Naive thymus-derived CD8-positive, alpha-beta T cell (primary cell): ENCODE measurements around the gene CGREF1. TPM values are rescaled to one million over a fixed set of nuclear protein-coding genes. Genes with fewer than 3 reads are reported as not detected.

ENCODE experiments used
- ATAC-seq, 2 donors: fragments of 150-1000 bp; cut with Tn5 transposase in 1 of 2; sonication (Bioruptor Pico), chemical (Tn5 transposase) in 1 of 2; 1 replicate in 1 of 2; 2 replicates in 1 of 2; pipeline ENCODE4 v1.10.0; 2021; ENCODE audit warnings: mild to moderate bottlenecking in 2 of 2, moderate library complexity in 2 of 2
- POLR2A ChIA-PET: fragments of 350-600 bp; sonication (Branson Sonifier 250); formaldehyde crosslinking; loops from one replicate; lab custom pipeline; 2021; ENCODE audit warnings: antibody characterized with exemption; lab: Charles Lee
- DNase-seq, 10 donors: peaks; one replicate each; pipeline versions ENCODE4 v3.0.0 to v3.0.0-alpha.2; 2020 to 2022
- H3K27ac Mint-ChIP-seq, 10 donors: one replicate each; pipeline ENCODE4 v1.8.0; 2020 to 2022; ENCODE audit warnings: mild to moderate bottlenecking in 10 of 10, mixed read lengths in 10 of 10, moderate library complexity in 4 of 10, inconsistent platforms in 1 of 10
- H3K27me3 Mint-ChIP-seq, 5 donors: one replicate each; pipeline ENCODE4 v1.8.0; 2021 to 2022; ENCODE audit warnings: mixed read lengths in 5 of 5
- H3K36me3 Mint-ChIP-seq, 3 donors: one replicate each; pipeline ENCODE4 v1.8.0; 2020 to 2022; ENCODE audit warnings: mixed read lengths in 3 of 3, mild to moderate bottlenecking in 2 of 3, inconsistent platforms in 1 of 3
- H3K4me1 Mint-ChIP-seq, 4 donors: one replicate each; pipeline ENCODE4 v1.8.0; 2021 to 2022; ENCODE audit warnings: mixed read lengths in 4 of 4
- H3K4me3 Mint-ChIP-seq, 10 donors: one replicate each; pipeline ENCODE4 v1.8.0; 2020 to 2022; ENCODE audit warnings: mild to moderate bottlenecking in 10 of 10, mixed read lengths in 10 of 10, moderate library complexity in 6 of 10, inconsistent platforms in 1 of 10
- H3K9me3 Mint-ChIP-seq, 9 donors: one replicate each; pipeline ENCODE4 v1.8.0; 2020 to 2022; ENCODE audit warnings: mixed read lengths in 9 of 9, mild to moderate bottlenecking in 3 of 9, inconsistent platforms in 1 of 9, moderate library complexity in 1 of 9
- polyA plus RNA-seq, 3 donors: library from polyadenylated mRNA; unstranded; fragments of 300-500 nt; fragmentation: Illumina TruSeq; gene quantifications; one replicate each; pipeline ENCODE4 v1.2.3, GENCODE V29; 2021
- total RNA-seq, 8 experiments: library from RNA in 2 of 8; stranded (reverse) in 2 of 8; gene quantifications; one replicate each; pipeline ENCODE4 v1.2.3 and lab custom pipeline; 2021 to 2026

Gene CGREF1
- total and polyA plus RNA-seq, 5 experiments from 2014 or later = 0.22 to 0.69 (median 0.40) TPM

- Mint-ChIP-seq H3K36me3 (no peaks in the 10 kb centered on the region), H3K27ac (peak overlapping the region in 4 of 10 donors; percentile 53 to 89 (median 64)), H3K27me3 (no peaks in the 10 kb centered on the region), H3K4me3 (peak overlapping the region in 5 of 10 donors; percentile 11 to 61 (median 39)), H3K9me3 (no peaks in the 10 kb centered on the region), H3K4me1 (peaks cover 17 to 44% (median 31%) of the 10 kb centered on the region in 4 donors)
- no peak for ATAC-seq
- POLR2A ChIA-PET = interaction anchor here (0.9 to 12.2 kb wide), 4 partner anchors 13 to 1052 kb away, joined by 3 to 197 read pairs (median 66); partner anchors contain the start of genes AGBL5, ATRAID, OST4 and SLC5A6
- peak in 1 of 10 donors; percentile 60 for DNase-seq
Observed at GRCh38 chr2:27083410-27084296, 35.3 kb downstream of the CGREF1 start.

GRCh38 chr2:27082773-27083409 is 36.0 kb downstream of the CGREF1 start:
- no peaks in the 10 kb centered on the region for H3K36me3 Mint-ChIP-seq
- POLR2A ChIA-PET = interaction anchor here (0.6 to 12.2 kb wide), 5 partner anchors 13 to 1917 kb away, joined by 3 to 197 read pairs (median 4); partner anchors contain the start of genes AGBL5, OST4 and PREB
- DNase-seq (peak in 1 of 10 donors; percentile 61), ATAC-seq (no peak)
- peaks cover 0 to under 1% (median 0%) of the 10 kb centered on the region in 5 donors for H3K27me3 Mint-ChIP-seq
- H3K9me3 Mint-ChIP-seq = no peaks in the 10 kb centered on the region
- no peak overlapping the region for H3K27ac Mint-ChIP-seq
- peaks cover 17 to 44% (median 31%) of the 10 kb centered on the region in 4 donors for H3K4me1 Mint-ChIP-seq
- H3K4me3 Mint-ChIP-seq = peak overlapping the region in 2 of 10 donors; percentile 32 to 39

DNA sequence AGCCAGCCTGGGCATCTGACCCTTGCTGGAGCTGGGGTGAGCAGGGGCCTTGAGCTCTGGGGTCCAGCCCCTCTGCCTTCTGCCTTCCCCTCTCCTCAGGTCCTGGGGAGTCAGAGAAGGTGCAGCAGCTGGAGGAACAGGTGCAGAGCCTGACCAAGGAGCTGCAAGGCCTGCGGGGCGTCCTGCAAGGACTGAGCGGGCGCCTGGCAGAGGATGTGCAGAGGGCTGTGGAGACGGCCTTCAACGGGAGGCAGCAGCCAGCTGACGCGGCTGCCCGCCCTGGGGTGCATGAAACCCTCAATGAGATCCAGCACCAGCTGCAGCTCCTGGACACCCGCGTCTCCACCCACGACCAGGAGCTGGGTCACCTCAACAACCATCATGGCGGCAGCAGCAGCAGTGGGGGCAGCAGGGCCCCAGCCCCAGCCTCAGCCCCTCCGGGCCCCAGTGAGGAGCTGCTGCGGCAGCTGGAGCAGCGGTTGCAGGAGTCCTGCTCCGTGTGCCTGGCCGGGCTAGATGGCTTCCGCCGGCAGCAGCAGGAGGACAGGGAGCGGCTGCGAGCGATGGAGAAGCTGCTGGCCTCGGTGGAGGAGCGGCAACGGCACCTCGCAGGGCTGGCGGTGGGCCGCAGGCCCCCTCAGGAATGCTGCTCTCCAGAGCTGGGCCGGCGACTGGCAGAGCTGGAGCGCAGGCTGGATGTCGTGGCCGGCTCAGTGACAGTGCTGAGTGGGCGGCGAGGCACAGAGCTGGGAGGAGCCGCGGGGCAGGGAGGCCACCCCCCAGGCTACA is 36.8 kb downstream of the CGREF1 start:
- peak overlapping the region in 2 of 10 donors; percentile 78 to 88 for H3K4me3 Mint-ChIP-seq

GRCh38 chr2:27080603-27080936 is 38.4 kb downstream of the CGREF1 start:
- Mint-ChIP-seq H3K27me3 (peaks cover 0 to 1% (median 0%) of the 10 kb centered on the region in 5 donors), H3K27ac (peak overlapping the region in 8 of 10 donors; percentile 92 to 99 (median 98)), H3K36me3 (no peaks in the 10 kb centered on the region), H3K4me1 (peaks cover 20 to 36% (median 33%) of the 10 kb centered on the region in 4 donors), H3K4me3 (peak overlapping the region in 5 of 10 donors; percentile 22 to 89 (median 78)), H3K9me3 (no peaks in the 10 kb centered on the region)
- POLR2A ChIA-PET = interaction anchor here (1.1 to 12.2 kb wide), 3 partner anchors 10 to 28 kb away, joined by 6 to 197 read pairs (median 129); partner anchors contain the start of genes AGBL5 and OST4
- ATAC-seq (no peak), DNase-seq (no peak)

More for the DNA sequence above, 36.8 kb downstream of the CGREF1 start:
- Mint-ChIP-seq H3K36me3 (no peaks in the 10 kb centered on the region), H3K9me3 (no peaks in the 10 kb centered on the region), H3K27me3 (peaks cover 0 to 1% (median 0%) of the 10 kb centered on the region in 5 donors), H3K4me1 (peaks cover 15 to 36% (median 24%) of the 10 kb centered on the region in 4 donors), H3K27ac (peak overlapping the region in 9 of 10 donors; percentile 92 to 99 (median 98))
- DNase-seq (no peak), ATAC-seq (no peak)
- POLR2A ChIA-PET = interaction anchor here (0.5 to 12.2 kb wide), 6 partner anchors 12 to 1918 kb away, joined by 3 to 197 read pairs (median 4); partner anchors contain the start of genes AGBL5, ATRAID, OST4 and PREB

GRCh38 chr2:27080140-27080469 is 38.8 kb downstream of the CGREF1 start:
- ATAC-seq (no peak), DNase-seq (no peak)
- Mint-ChIP-seq H3K4me1 (peaks cover 21 to 36% (median 34%) of the 10 kb centered on the region in 4 donors), H3K36me3 (no peaks in the 10 kb centered on the region), H3K27ac (peak overlapping the region in 2 of 10 donors; percentile 13 to 95), H3K4me3 (peak overlapping the region in 4 of 10 donors; percentile 41 to 66 (median 56)), H3K27me3 (peaks cover 0 to 1% (median 0%) of the 10 kb centered on the region in 5 donors), H3K9me3 (no peaks in the 10 kb centered on the region)
- POLR2A ChIA-PET = interaction anchor here (9.5 to 12.2 kb wide), 2 partner anchors 10 to 27 kb away, joined by 129 to 197 read pairs; partner anchors contain the start of genes AGBL5 and OST4

- DNase-seq = peak in 1 of 10 donors; percentile 15
- Mint-ChIP-seq H3K4me1 (peaks cover 26 to 39% (median 39%) of the 10 kb centered on the region in 4 donors), H3K36me3 (no peaks in the 10 kb centered on the region), H3K27me3 (peaks cover 0 to 1% (median 0%) of the 10 kb centered on the region in 5 donors), H3K27ac (peak overlapping the region in 1 of 10 donors; percentile 13), H3K9me3 (no peaks in the 10 kb centered on the region), H3K4me3 (peak overlapping the region in 1 of 10 donors; percentile 41)
- POLR2A ChIA-PET = interaction anchor here (9.5 to 12.2 kb wide), 2 partner anchors 9 to 27 kb away, joined by 129 to 197 read pairs; partner anchors contain the start of genes AGBL5 and OST4
- ATAC-seq = no peak
Observed at GRCh38 chr2:27079233-27080139, 39.4 kb downstream of the CGREF1 start.

DNA sequence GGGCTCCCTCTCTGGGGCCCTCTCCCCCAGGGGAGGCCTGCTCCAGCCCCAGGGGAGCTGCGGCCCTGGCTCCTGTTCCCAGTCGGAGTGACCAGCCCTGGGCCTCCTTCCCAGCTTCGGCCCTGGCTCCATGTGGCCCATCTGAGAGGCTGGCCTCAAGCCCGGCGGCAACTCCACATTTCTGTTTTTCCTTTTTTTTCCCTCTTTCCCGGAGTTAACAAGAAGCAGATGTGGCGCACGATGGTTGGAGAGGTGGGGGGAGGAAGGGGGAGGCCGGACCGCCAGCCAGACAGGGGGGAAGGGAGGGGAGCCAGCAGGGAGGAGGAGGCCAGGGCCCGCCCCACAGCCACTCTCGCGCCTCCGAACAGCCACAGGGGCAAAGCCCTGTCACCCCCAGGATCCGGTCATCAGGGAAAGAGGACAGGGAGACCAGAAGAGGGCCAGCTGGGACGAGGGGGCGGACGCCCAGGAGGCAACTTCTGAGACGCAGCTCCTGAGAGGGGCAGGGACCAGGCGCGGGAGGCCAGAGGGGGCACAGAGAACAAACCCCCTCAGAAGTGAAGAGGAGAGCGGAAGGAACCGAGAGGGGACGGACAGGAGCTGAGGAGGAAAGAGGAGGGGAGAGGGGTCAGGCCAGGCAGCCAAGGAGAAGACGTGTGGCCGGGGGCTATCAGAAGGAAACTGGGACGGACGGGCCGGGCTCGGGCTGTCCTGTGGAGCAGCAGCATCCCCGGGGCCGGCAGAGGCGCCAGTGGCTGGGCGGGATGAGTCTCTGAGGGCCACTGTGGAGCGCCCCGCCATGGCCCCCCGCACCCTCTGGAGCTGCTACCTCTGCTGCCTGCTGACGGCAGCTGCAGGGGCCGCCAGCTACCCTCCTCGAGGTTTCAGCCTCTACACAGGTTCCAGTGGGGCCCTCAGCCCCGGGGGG is 40.4 kb downstream of the CGREF1 start, which contains the start of gene EMILIN1:
TSS of gene EMILIN1 (plus strand) at position 349 of the 928 bp plus-strand sequence. CDS start at position 800, 451 bp downstream.
- ATAC-seq = no peak
- Mint-ChIP-seq H3K36me3 (no peaks in the 10 kb centered on the region), H3K9me3 (no peaks in the 10 kb centered on the region), H3K4me1 (peaks cover 27 to 48% (median 47%) of the 10 kb centered on the region in 4 donors), H3K27ac (peak within 1 kb of the TSS in 3 of 10 donors; percentile 44 to 66 (median 54)), H3K27me3 (peaks cover 0 to 1% (median 0%) of the 10 kb centered on the region in 5 donors), H3K4me3 (peak within 1 kb of the TSS in 1 of 10 donors; percentile 36)
- POLR2A ChIA-PET = interaction anchor here (9.5 to 12.2 kb wide), 2 partner anchors 8 to 26 kb away, joined by 129 to 197 read pairs; partner anchors contain the start of genes AGBL5 and OST4
- no peak for DNase-seq

DNA sequence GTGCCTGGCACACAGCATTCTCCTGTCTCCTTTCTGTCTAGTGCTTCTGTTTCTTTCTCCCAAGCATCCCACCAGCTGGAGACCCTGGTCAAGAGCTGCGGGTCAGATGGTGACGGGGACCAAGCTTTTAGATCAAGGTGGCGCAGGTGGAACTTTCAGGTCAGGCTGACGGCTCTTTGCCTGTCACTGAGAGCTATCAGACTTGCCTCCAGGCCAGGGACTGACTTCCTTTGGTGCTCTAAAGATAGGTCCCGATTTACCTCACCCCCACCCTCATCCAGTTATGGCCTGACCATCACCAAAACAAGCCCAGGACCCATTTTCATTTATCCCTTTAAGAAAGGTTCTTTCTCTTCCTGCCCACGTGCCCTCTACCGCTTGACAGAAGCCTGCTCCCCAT is 41.7 kb downstream of the CGREF1 start:
- Mint-ChIP-seq H3K4me1 (peaks cover 32 to 57% (median 56%) of the 10 kb centered on the region in 4 donors), H3K4me3 (peak overlapping the region in 1 of 10 donors; percentile 33), H3K36me3 (no peaks in the 10 kb centered on the region), H3K27ac (peak overlapping the region in 1 of 10 donors; percentile 66), H3K27me3 (peaks cover 0 to 1% (median 0%) of the 10 kb centered on the region in 5 donors), H3K9me3 (no peaks in the 10 kb centered on the region)
- POLR2A ChIA-PET = interaction anchor here (1.3 to 1.4 kb wide), 2 partner anchors 8 to 26 kb away, joined by 4 to 8 read pairs; partner anchors contain the start of gene AGBL5
- ATAC-seq = no peak
- no peak for DNase-seq

- Mint-ChIP-seq H3K27ac (peak overlapping the region in 4 of 10 donors; percentile 4 to 80 (median 46)), H3K9me3 (no peaks in the 10 kb centered on the region), H3K4me3 (peak overlapping the region in 4 of 10 donors; percentile 33 to 63 (median 50)), H3K4me1 (peaks cover 30 to 56% (median 53%) of the 10 kb centered on the region in 4 donors), H3K27me3 (peaks cover 0 to 1% (median 0%) of the 10 kb centered on the region in 5 donors), H3K36me3 (no peaks in the 10 kb centered on the region)
- no peak for DNase-seq
- no peak for ATAC-seq
- POLR2A ChIA-PET = interaction anchor here (1.3 to 1.4 kb wide), 2 partner anchors 9 to 25 kb away, joined by 4 to 8 read pairs; partner anchors contain the start of gene AGBL5
Observed at GRCh38 chr2:27076323-27076722, 42.6 kb downstream of the CGREF1 start.
